Omental fat pad (tissue), 4 donors: Measurements from ENCODE around the gene ARHGEF40. TPM values are rescaled to one million over a fixed set of nuclear protein-coding genes. Genes with fewer than 3 reads are reported as not detected.

Experiments
- ATAC-seq: fragments of 150-250 bp; one replicate; pipeline ENCODE4 v1.9.1; 2016; ENCODE audit warnings: mild to moderate bottlenecking, moderate library complexity; ENCODE audit not compliant: low FRiP score
- DNase-seq: peaks from one replicate; pipeline ENCODE4 v3.0.0-alpha.2; 2019; ENCODE audit warnings: low spot score
- total RNA-seq, 4 donors: library from RNA; depleted of rRNA; stranded (reverse); fragments of >200 nt; gene quantifications; one replicate each; pipeline ENCODE4 v1.1.0, GENCODE V29; 2016
- TF ChIP-seq, protein P1 (sequence below), 3 donors: fragments of 450-650 bp; IDR thresholded peaks; one replicate each; pipeline ENCODE4 v1.5.1; 2016 to 2017; ENCODE audit warnings: antibody characterized with exemption in 3 of 3, mild to moderate bottlenecking in 3 of 3, moderate library complexity in 2 of 3

ARHGEF40 gene
- total RNA-seq, 4 donors from 2014 or later, result 30.0 to 91.3 (median 40.6) TPM

DNA sequence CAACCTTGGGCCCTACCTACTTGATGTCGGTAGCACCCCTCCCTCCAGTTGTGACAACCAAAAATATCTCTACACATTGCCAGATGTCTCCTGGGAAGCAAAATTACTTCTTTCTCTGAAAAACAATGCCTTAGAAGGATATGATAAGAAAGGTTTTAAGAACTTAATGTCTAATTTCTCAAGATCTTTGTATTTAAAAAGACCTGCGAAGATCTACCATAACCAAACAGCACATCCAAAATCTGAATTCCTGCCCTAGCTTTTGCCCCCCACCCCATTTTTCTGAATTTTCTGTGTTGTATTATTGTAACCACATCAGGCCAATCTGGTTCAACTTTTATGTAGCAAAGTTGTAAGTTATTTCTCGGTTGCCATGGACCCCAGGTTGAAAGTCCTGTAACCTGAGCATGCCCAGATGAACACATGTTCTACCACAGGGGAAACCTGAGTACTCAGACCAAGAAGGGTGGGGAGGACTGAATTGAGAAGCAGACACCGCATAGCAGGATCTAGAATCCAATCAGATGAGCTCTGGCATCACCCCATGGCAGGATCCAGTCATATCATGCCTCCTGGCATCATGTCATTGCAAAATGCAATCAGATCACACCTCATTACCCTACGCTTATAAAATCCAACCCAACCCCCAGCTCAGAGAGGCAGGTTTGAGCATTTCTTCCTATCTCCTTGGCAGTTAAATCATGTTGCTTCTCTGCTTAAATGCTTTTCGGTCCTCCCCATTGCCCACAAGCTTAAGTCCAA, 39.5 kb downstream of the ARHGEF40 start:
- ATAC-seq (no peak), DNase-seq (no peak)
- TF ChIP-seq, protein P1, sequence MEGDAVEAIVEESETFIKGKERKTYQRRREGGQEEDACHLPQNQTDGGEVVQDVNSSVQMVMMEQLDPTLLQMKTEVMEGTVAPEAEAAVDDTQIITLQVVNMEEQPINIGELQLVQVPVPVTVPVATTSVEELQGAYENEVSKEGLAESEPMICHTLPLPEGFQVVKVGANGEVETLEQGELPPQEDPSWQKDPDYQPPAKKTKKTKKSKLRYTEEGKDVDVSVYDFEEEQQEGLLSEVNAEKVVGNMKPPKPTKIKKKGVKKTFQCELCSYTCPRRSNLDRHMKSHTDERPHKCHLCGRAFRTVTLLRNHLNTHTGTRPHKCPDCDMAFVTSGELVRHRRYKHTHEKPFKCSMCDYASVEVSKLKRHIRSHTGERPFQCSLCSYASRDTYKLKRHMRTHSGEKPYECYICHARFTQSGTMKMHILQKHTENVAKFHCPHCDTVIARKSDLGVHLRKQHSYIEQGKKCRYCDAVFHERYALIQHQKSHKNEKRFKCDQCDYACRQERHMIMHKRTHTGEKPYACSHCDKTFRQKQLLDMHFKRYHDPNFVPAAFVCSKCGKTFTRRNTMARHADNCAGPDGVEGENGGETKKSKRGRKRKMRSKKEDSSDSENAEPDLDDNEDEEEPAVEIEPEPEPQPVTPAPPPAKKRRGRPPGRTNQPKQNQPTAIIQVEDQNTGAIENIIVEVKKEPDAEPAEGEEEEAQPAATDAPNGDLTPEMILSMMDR (IDR thresholded peaks at IDR 0.05), result no peak

DNA sequence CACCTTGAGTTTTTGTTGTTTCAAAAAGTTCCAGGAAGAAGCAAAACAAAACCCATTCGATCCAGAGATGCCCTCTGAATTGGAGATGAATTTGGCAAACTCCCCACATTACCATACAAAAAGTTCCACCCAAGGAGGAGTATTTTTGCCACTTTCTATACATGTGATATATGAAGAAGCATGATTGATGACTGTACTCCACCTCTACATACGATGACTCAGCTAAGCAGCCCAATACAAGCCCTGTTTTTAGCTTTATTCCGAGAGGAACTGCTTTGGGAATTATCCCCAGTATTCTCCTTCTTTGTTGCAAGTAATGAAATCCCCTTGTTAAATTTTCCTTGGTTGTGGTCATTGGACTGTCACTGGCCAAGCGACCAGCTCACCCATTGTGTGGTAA, 42.2 kb downstream of the ARHGEF40 start:
- ATAC-seq, result no peak
- DNase-seq, result no peak
- TF ChIP-seq, protein P1 (IDR thresholded peaks at IDR 0.05), result no peak

DNA sequence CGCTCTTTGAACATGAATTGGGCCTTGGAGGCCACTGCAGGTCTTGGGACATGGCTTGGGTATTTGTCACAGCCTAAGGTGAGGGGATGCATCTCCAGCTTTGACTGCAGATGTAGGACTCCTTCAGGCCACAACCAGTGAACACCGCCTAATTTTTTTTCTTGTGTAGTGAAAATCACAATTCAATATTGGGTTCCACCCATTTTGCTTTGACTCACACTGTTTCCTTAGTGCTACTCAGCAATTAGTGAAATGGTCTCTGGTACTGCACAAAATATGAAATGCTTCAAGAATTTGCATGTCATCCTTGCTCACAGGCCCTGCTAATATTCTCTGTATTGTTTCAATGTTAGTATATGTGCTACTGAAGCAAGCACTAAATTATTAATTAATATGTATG, 43.3 kb downstream of the ARHGEF40 start:
- TF ChIP-seq, protein P1 (IDR thresholded peaks at IDR 0.05), result no peak
- DNase-seq (no peak), ATAC-seq (no peak)

DNA sequence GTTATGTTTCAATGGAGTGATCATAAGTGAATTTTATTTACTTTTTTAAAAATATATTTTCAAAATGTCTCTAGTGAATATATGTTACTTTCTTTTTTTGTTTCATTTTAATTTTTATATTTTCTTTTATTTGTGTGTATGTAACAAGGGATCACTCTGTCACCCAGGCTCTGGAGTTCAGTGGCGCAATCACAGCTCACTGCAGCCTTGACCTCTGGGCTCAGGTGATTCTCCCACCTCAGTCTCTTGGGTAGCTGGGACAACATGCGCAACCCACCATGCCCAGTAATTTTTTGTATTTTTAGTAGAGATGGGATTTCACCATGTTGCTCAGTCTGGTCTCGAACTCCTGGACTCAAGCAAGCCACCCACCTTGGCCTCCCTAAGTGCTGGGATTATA, 48.8 kb downstream of the ARHGEF40 start:
- ATAC-seq (no peak), DNase-seq (no peak)
- TF ChIP-seq, protein P1 (IDR thresholded peaks at IDR 0.05), result no peak

DNA sequence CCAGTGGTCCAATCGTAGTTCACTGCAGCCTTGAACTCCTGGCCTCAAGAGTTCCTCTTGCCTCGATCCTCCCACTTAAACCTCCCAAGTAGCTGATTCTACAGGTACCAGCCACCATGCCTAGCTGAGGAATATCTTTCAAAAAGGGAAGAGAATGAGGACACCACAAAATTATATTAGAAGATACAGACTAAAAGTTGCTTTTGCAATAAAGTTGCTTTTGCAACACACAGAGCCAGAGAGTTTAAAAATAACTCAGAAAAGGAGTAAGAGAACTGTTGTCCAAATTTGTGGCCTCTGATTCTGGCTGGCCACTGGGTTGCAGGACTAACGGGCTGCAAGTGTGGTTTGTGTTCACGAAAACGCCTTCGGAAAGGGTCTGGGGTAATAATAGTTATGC, 50.6 kb downstream of the ARHGEF40 start:
- DNase-seq, result no peak
- no peak for ATAC-seq
- TF ChIP-seq, protein P1 (IDR thresholded peaks at IDR 0.05), result no peak

DNA sequence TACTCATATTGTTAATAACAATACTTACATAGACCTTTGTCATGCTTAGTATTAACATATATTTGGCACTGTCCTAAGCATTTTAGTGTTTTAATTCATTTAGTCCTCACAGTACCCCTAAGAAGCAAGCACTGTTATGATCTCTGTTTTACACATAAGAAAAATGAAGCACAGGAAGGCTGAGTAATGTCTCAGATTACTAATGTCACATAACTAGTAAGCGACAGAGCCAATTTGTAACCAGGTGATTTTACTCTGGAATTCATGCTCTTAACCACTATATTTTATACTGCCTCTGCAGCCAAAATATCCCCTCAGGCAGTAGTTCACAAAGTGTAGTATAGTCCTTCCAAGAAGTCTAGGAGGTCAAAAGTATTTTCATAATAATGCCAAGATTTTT, 51.0 kb downstream of the ARHGEF40 start:
- ATAC-seq, result no peak
- TF ChIP-seq, protein P1 (IDR thresholded peaks at IDR 0.05), result no peak
- no peak for DNase-seq

DNA sequence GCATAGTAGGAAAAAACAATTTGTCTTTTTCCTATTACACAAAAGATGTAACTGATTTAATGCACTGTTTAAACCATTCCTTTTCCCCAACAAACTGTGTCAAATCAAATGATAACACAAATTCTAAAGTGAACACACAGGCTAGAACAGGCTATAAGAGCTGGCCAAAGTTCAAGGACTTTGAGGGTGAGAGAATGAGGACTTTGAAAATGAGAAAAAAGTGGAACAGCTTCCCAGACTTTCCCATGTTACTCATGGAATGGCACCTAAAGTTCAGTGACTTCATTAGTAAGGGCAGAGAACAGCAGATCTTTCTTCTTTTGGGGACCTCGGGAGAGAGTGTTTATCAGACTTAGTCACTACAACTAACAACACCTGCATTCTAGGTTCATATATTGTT, 53.3 kb downstream of the ARHGEF40 start:
- TF ChIP-seq, protein P1 (IDR thresholded peaks at IDR 0.05), result no peak
- DNase-seq, result no peak
- no peak for ATAC-seq
